Psoas muscle (tissue), 8 donors: Measurements from ENCODE around the gene KIF19. TPM values are rescaled to one million over a fixed set of nuclear protein-coding genes. Genes with fewer than 3 reads are reported as not detected.

Experiments
- ATAC-seq, 4 donors: fragments of 200-7000 bp; cut with Tn5 transposase; one replicate each; pipeline ENCODE4 v1.9.1; 2020; ENCODE audit warnings: moderate library complexity in 3 of 4, mild to moderate bottlenecking in 2 of 4
- DNase-seq, 2 donors: peaks; one replicate each; pipeline ENCODE4 v3.0.0-alpha.2; 2020
- H3K27ac ChIP-seq: fragments of 200-600 bp; one replicate; pipeline ENCODE4 v1.8.0; 2022
- H3K27me3 ChIP-seq, 3 donors: fragments of 200-600 bp in 1 of 3; one replicate each; pipeline versions ENCODE4 v1.6.1 to v1.8.0; 2013 to 2022; ENCODE audit warnings: low read length in 2 of 3, mild to moderate bottlenecking in 2 of 3, moderate library complexity in 1 of 3; ENCODE audit not compliant: insufficient read depth in 3 of 3
- H3K36me3 ChIP-seq, 2 donors: fragments of 200-600 bp in 1 of 2; one replicate each; pipeline versions ENCODE4 v1.6.1 to v1.8.0; 2013 to 2022; ENCODE audit warnings: low read depth in 1 of 2, mild to moderate bottlenecking in 1 of 2, moderate library complexity in 1 of 2; ENCODE audit not compliant: insufficient read depth in 1 of 2
- H3K4me1 ChIP-seq: fragments of 200-600 bp; one replicate; pipeline ENCODE4 v1.8.0; 2022
- H3K4me3 ChIP-seq: fragments of 200-600 bp; one replicate; pipeline ENCODE4 v1.8.0; 2022; ENCODE audit warnings: mild to moderate bottlenecking
- H3K9me3 ChIP-seq: fragments of 200-600 bp; one replicate; pipeline ENCODE4 v1.8.0; 2022
- CTCF ChIP-seq: fragments of 200-600 bp; IDR thresholded peaks from one replicate; pipeline ENCODE4 v1.8.0; 2022; ENCODE audit warnings: antibody characterized with exemption
- WGBS, 3 donors: extraction: QIAGEN DNeasy Blood & Tissue Kit; methylation state at CpG; one replicate each; pipeline versions ENCODE4 v1.1.6 to v1.1.7; 2013; 5-methylcytosine and 5-hydroxymethylcytosine counted together
- intact Hi-C, 2 donors: fragments of 100-400 bp; cut with DNase I; formaldehyde crosslinking; loops; one replicate each; pipeline versions ENCODE4 v1.11.0 to v1.14.2; 2022
- polyA plus RNA-seq, 3 donors: library from polyadenylated mRNA; stranded (reverse); fragments of 200-250 nt; gene quantifications; one replicate each; pipeline ENCODE4 v1.2.3, GENCODE V29; 2013
- total RNA-seq, 4 donors: library from RNA; stranded (reverse); fragmentation: NEBNext Ultra II Directional in 2 of 4; extraction: Animal tissue kit (Norgen Biotek cat#: 25700) in 2 of 4; gene quantifications; one replicate each; pipeline versions ENCODE4 v1.2.1 to v1.2.4, GENCODE V29; 2021 to 2023
- donor health status: healthy with polysubstance abuse.
- donor health status: DM: no; HTN: no; CAD: no; lungs with moderate emphysema.
- donor health status: Bipolar disorder and iron deficiency.
- donor health status: healthy.
- donor health status: DM: yes; HTN: yes; CAD: no.
- donor health status: DM: no; HTN: no; CAD: no.
- donor health status: DM: no; HTN: no; CAD: no.
- donor health status: DM: yes; HTN: yes; CAD: no.

The KIF19 gene
- total and polyA plus RNA-seq, 7 donors, result 0.13 to 0.44 (median 0.27) TPM

GRCh38 chr17:74357466-74357809, 31.4 kb downstream of the KIF19 start:
- H3K4me3 ChIP-seq, result peak overlapping the region; percentile 49
- H3K36me3 ChIP-seq, result no peaks in the 10 kb centered on the region
- no peak overlapping the region for H3K27ac ChIP-seq
- 24 to 34% (median 33%) methylated on average over 22 to 32 of the region's 32 CpGs for WGBS, 3 donors
- H3K9me3 ChIP-seq, result no peaks in the 10 kb centered on the region
- no peaks in the 10 kb centered on the region for H3K4me1 ChIP-seq
- intact Hi-C loops, result no loop called here
- TF ChIP-seq CTCF, result no peak
- DNase-seq, result no peak
- no peak for ATAC-seq
- peaks cover 0 to 87% (median 26%) of the 10 kb centered on the region in 3 donors for H3K27me3 ChIP-seq

- intact Hi-C loops, result no loop called here
- Histone ChIP-seq H3K36me3 (no peaks in the 10 kb centered on the region), H3K27ac (no peak overlapping the region), H3K27me3 (peaks cover 0 to 75% (median 23%) of the 10 kb centered on the region in 3 donors), H3K9me3 (no peaks in the 10 kb centered on the region), H3K4me1 (no peaks in the 10 kb centered on the region), H3K4me3 (no peak overlapping the region)
- DNase-seq, result no peak
- no peak for TF ChIP-seq CTCF
- ATAC-seq, result no peak
- WGBS, 3 donors, result 79 to 82% (median 81%) methylated on average over 9 of the region's 9 CpGs
Observed at GRCh38 chr17:74358697-74359096, 32.7 kb downstream of the KIF19 start.

GRCh38 chr17:74359916-74360315, 33.9 kb downstream of the KIF19 start:
- Histone ChIP-seq H3K27me3 (peaks cover 0 to 64% (median 16%) of the 10 kb centered on the region in 3 donors), H3K9me3 (no peaks in the 10 kb centered on the region), H3K27ac (no peak overlapping the region), H3K36me3 (no peaks in the 10 kb centered on the region), H3K4me1 (no peaks in the 10 kb centered on the region), H3K4me3 (no peak overlapping the region)
- TF ChIP-seq CTCF, result no peak
- intact Hi-C loops, result loop anchor here (5.0 to 10.0 kb wide), 3 partner anchors 63 to 148 kb away; partner anchors contain the start of gene TTYH2 (in 2 of the 2)
- ATAC-seq (no peak), DNase-seq (no peak)
- WGBS, 3 donors, result 90 to 94% (median 92%) methylated on average over 21 to 22 of the region's 22 CpGs

- no peak for TF ChIP-seq CTCF
- DNase-seq, result no peak
- H3K36me3 ChIP-seq, result no peaks in the 10 kb centered on the region
- no peak for ATAC-seq
- H3K27ac ChIP-seq, result no peak overlapping the region
- H3K4me3 ChIP-seq, result no peak overlapping the region
- peaks cover 0 to 55% (median 14%) of the 10 kb centered on the region in 3 donors for H3K27me3 ChIP-seq
- no peaks in the 10 kb centered on the region for H3K9me3 ChIP-seq
- intact Hi-C loops, result loop anchor here (5.0 to 10.0 kb wide), 3 partner anchors 64 to 149 kb away; partner anchors contain the start of gene TTYH2 (in 2 of the 2)
- H3K4me1 ChIP-seq, result no peaks in the 10 kb centered on the region
- 54 to 61% (median 56%) methylated on average over 7 of the region's 7 CpGs for WGBS, 3 donors
Observed at GRCh38 chr17:74360899-74361229, 34.8 kb downstream of the KIF19 start.
